Memory B cell (primary cell): Measurements from ENCODE around the gene LTF.
A peak's percentile ranks its signal among the peaks of the same experiment; 100 is the strongest.
"Not testable (repeated sequence)": the region's sequence is repeated elsewhere in the genome, so short reads cannot be mapped to it uniquely, and the experiment has no call there.

Experiments used
- ATAC-seq: fragments of 150-1000 bp; cut with Tn5 transposase; 2 replicates; pipeline ENCODE4 v1.10.0; 2021; ENCODE audit warnings: low read depth, mild to moderate bottlenecking, moderate library complexity
- DNase-seq, 2 donors: peaks; one replicate each; pipeline ENCODE4 v3.0.0; 2022; ENCODE audit warnings: low spot score in 2 of 2
- H3K27ac Mint-ChIP-seq: one replicate; pipeline ENCODE4 v1.8.0; 2022; ENCODE audit warnings: mild to moderate bottlenecking, moderate library complexity, mixed read lengths
- H3K27me3 Mint-ChIP-seq: one replicate; pipeline ENCODE4 v1.8.0; 2022; ENCODE audit warnings: mixed read lengths
- H3K36me3 Mint-ChIP-seq: one replicate; pipeline ENCODE4 v1.8.0; 2022; ENCODE audit warnings: mild to moderate bottlenecking, mixed read lengths
- H3K4me1 Mint-ChIP-seq: one replicate; pipeline ENCODE4 v1.8.0; 2022; ENCODE audit warnings: mixed read lengths
- H3K4me3 Mint-ChIP-seq: one replicate; pipeline ENCODE4 v1.8.0; 2022; ENCODE audit warnings: mild to moderate bottlenecking, moderate library complexity, mixed read lengths
- H3K9me3 Mint-ChIP-seq: one replicate; pipeline ENCODE4 v1.8.0; 2022; ENCODE audit warnings: mixed read lengths

Gene LTF

DNA sequence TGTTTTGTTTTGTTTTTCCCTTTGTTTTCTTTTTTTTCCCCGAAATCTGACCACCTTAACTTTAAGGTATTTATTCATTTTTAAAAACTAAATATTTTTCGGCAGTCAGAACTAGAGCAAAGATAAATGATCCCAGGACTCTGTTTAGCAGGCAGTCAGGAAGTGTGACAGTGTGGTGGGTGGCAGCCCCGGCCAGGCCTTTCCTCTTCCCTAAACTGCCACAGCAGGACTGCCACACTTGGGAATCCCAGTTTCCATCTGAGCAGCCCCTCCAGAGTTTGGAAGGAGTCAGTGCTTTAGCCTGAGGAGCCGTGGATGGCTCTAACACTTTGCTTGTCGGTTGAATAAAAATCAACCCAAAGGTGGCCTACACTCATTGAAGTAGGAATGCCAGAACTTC lies 50.8 kb downstream of the LTF start:
- DNase-seq (no peak), ATAC-seq (no peak)
- no peak overlapping the region for H3K27ac Mint-ChIP-seq
- H3K4me3 Mint-ChIP-seq: no peak overlapping the region
- no peaks in the 10 kb centered on the region for H3K36me3 Mint-ChIP-seq
- peaks cover 2% of the 10 kb centered on the region for H3K27me3 Mint-ChIP-seq
- H3K9me3 Mint-ChIP-seq: no peaks in the 10 kb centered on the region
- H3K4me1 Mint-ChIP-seq: peaks cover 2% of the 10 kb centered on the region

DNA sequence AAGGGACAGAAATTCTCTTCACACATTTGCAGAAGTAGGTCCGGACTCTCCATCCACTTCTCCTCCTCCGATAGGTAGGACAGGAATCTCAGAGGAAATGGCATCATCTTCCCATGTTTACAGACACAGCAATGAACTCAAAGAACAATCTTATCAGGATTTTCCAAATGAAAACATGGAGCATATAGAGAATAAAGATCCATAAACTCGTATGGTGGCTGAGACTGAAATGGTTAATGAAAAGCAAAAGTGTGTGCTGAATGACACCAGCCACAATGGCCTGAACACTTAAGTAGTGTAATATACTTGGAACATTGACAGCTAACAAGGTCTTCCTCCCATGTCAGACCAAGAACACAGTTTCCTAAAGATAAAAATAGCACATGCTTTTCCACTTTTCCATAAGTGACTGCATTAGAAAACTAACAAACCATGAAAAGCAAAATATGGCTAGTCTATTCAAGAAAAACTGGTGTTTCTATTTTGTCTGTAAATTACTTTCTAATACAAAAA lies 51.9 kb downstream of the LTF start:
- Mint-ChIP-seq H3K27me3 (peaks cover 2% of the 10 kb centered on the region), H3K36me3 (peaks cover 3% of the 10 kb centered on the region), H3K9me3 (no peaks in the 10 kb centered on the region), H3K27ac (peak overlapping the region; percentile 2), H3K4me1 (peaks cover 6% of the 10 kb centered on the region), H3K4me3 (no peak overlapping the region)
- ATAC-seq: no peak
- DNase-seq: no peak

DNA sequence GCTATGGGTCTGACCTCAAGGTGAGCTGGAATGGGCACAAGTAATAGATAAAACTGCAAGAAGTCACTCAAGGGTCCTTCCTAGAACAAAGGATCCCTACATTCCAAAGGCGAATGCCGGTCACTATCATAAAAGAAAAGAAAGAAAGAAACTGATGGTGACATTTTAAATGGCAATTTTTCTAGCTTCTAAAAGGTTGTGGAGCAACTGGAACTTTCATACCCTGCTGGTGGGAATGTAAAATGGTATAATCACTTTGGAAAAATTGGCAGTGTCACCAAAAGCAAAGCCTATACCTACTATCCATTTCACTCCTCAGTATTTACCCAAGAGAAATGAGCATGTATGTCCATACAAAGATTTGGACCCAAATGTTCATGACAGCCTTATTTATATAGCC lies 53.4 kb downstream of the LTF start:
- Mint-ChIP-seq H3K27me3 (peaks cover 2% of the 10 kb centered on the region), H3K27ac (no peak overlapping the region), H3K4me3 (no peak overlapping the region), H3K9me3 (no peaks in the 10 kb centered on the region), H3K4me1 (peaks cover 14% of the 10 kb centered on the region), H3K36me3 (peaks cover 3% of the 10 kb centered on the region)
- ATAC-seq: no peak
- DNase-seq: no peak

DNA sequence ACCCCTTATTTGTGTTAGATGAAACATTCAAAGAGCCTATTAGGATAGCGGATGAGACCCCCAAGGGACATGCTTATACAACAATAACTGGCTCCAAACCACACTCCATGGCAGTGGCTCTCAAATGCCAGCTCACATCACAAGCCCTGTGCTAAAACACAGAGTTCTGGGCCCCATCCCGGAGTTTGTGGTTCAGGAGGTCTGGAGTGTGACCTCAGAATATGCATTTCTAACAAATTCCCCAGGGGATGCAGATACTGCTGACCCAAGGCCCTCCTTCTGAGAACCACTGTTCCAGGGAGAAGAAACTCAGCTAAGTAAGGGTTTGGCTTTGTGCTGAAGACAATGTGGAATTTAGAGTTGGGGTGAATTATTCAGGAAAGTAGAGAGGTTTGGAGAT lies 54.0 kb downstream of the LTF start:
- Mint-ChIP-seq H3K9me3 (no peaks in the 10 kb centered on the region), H3K36me3 (peaks cover 3% of the 10 kb centered on the region), H3K27me3 (peaks cover 2% of the 10 kb centered on the region), H3K4me3 (no peak overlapping the region), H3K4me1 (peaks cover 16% of the 10 kb centered on the region), H3K27ac (no peak overlapping the region)
- DNase-seq: no peak
- no peak for ATAC-seq

DNA sequence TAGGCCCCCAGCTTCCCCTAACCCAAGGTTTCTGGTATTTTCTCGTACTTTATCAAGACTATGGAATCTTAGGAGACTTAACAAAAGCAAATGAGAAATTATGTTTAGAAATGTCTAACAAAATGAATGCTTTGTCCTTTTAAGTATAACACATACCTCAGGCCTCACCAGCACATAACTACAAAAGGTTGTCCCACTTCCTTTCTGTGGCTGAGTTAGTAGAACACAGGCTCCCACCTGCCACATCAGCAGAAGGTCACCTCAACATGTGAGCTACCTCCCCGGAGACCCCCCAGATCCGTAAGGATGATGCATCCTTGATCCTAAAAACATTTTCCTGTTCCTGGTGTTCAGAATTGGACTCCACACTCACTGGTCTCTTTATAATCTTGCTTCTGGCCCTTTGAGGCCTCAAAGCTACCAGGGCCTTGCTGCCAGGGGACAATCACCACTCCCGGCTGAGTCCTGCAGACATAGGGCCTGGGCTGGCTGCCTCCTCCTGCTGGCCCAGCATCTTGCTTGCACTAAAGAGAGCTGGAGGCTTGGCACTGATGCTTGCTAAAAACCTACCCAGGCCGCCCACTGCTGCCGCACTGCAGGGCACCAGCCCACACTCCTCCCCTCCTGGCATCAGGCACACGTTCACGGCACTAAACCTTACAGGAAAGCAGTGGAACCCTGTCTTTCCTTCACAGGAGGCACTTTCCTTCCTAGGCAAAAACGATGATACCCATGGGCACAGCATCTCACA lies 54.8 kb downstream of the LTF start:
- Mint-ChIP-seq H3K27ac (no peak overlapping the region), H3K27me3 (peaks cover 2% of the 10 kb centered on the region), H3K4me1 (peaks cover 16% of the 10 kb centered on the region), H3K36me3 (peaks cover 3% of the 10 kb centered on the region), H3K9me3 (no peaks in the 10 kb centered on the region), H3K4me3 (no peak overlapping the region)
- DNase-seq (no peak), ATAC-seq (no peak)

DNA sequence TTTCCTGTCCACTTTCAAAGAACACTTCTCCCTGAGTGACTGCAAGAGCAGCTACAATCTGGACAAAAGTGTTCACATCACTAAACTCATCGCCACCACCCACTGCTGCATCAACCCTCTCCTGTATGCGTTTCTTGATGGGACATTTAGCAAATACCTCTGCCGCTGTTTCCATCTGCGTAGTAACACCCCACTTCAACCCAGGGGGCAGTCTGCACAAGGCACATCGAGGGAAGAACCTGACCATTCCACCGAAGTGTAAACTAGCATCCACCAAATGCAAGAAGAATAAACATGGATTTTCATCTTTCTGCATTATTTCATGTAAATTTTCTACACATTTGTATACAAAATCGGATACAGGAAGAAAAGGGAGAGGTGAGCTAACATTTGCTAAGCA lies 55.9 kb downstream of the LTF start:
- DNase-seq: no peak
- ATAC-seq: no peak
- H3K27ac Mint-ChIP-seq: no peak overlapping the region
- peaks cover 3% of the 10 kb centered on the region for H3K36me3 Mint-ChIP-seq
- H3K9me3 Mint-ChIP-seq: no peaks in the 10 kb centered on the region
- no peak overlapping the region for H3K4me3 Mint-ChIP-seq
- H3K4me1 Mint-ChIP-seq: peaks cover 16% of the 10 kb centered on the region
- H3K27me3 Mint-ChIP-seq: peaks cover 2% of the 10 kb centered on the region

DNA sequence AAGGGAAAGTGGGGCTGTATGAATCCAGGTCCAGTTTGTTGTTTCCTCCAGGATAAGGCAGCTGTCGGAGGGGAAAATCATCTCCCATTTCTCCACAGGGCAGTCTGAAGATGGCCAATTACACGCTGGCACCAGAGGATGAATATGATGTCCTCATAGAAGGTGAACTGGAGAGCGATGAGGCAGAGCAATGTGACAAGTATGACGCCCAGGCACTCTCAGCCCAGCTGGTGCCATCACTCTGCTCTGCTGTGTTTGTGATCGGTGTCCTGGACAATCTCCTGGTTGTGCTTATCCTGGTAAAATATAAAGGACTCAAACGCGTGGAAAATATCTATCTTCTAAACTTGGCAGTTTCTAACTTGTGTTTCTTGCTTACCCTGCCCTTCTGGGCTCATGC lies 56.7 kb downstream of the LTF start:
- DNase-seq (no peak), ATAC-seq (no peak)
- Mint-ChIP-seq H3K4me3 (peak overlapping the region; percentile 57), H3K36me3 (peaks cover 3% of the 10 kb centered on the region), H3K27me3 (peaks cover 2% of the 10 kb centered on the region), H3K27ac (peak overlapping the region; percentile 58), H3K4me1 (peaks cover 16% of the 10 kb centered on the region), H3K9me3 (no peaks in the 10 kb centered on the region)

DNA sequence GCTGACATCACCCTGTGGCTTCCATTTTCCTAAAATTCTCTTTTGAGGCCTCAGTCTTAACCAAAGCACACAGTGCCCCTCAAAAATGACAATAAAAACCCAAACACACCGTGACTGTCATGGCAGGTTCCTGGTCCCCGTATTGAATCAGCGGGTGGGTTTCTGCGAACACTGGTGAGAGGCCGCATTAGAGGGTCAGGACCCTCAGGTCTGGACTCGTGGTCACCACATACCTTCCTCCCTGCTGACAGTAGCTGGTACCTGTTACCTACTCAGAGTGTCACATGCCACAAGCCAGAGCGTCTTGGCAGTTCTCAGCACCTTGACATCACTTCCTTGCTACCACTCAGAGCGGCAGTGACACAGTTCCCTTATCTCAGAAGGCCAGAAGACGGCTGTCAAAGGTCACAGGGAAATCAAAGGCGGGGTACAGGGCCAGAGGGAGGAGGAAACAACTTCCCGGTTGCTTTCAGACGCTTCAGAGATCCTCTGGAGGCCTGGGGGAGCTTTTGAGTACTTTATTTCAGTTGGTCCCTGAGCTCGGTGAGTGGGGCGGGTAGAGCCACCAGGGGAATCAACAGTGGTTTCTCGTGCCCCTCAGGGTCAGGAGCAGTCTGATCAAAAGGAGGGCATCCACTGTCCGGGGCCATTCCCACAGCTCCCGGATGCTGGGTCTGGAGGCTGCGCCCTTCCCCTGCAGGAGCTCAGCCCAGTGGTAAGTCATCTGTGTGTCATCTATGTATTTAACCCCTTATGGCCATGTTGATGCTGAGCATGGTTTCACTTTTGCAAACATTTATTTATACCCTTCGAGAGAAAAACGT lies 57.7 kb downstream of the LTF start, which contains the start of the genes CCR5AS and CCRL2:
CCR5AS (minus strand) TSS at position 279 of the 824 bp plus-strand sequence.
CCRL2 (plus strand) TSS at position 472 of the 824 bp plus-strand sequence. CDS start 821 bp downstream, outside the sequence.
- peaks cover 3% of the 10 kb centered on the region for H3K36me3 Mint-ChIP-seq
- peaks cover 16% of the 10 kb centered on the region for H3K4me1 Mint-ChIP-seq
- peak; percentile 26 to 30 for DNase-seq
- peaks cover 2% of the 10 kb centered on the region for H3K27me3 Mint-ChIP-seq
- H3K9me3 Mint-ChIP-seq: no peaks in the 10 kb centered on the region
- peak within 1 kb of the TSS; percentile 83 for H3K4me3 Mint-ChIP-seq
- peak; percentile 94 for ATAC-seq
- peak within 1 kb of the TSS; percentile 93 for H3K27ac Mint-ChIP-seq

DNA sequence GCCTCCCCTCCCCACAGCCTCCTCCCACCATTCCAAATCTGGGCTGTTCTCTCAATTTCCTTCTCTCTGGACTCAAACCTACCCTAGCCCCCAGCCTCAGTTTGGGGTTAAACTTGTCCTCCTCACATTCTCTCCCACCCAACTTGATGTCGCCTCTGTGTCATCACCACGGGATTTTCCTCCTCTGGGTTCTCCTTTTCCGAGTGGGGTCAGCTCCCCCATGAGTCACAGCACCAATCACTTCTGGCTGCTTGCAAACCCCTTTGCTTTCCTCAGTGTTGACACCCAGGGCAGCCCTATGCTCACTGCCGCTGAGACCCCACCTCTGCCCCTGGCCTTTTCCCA lies 58.3 kb downstream of the LTF start:
- no peak for DNase-seq
- H3K27me3 Mint-ChIP-seq: peaks cover 2% of the 10 kb centered on the region
- peak overlapping the region; percentile 83 for H3K4me3 Mint-ChIP-seq
- peaks cover 3% of the 10 kb centered on the region for H3K36me3 Mint-ChIP-seq
- H3K27ac Mint-ChIP-seq: peak overlapping the region; percentile 93
- no peak for ATAC-seq
- H3K9me3 Mint-ChIP-seq: no peaks in the 10 kb centered on the region
- H3K4me1 Mint-ChIP-seq: peaks cover 16% of the 10 kb centered on the region

DNA sequence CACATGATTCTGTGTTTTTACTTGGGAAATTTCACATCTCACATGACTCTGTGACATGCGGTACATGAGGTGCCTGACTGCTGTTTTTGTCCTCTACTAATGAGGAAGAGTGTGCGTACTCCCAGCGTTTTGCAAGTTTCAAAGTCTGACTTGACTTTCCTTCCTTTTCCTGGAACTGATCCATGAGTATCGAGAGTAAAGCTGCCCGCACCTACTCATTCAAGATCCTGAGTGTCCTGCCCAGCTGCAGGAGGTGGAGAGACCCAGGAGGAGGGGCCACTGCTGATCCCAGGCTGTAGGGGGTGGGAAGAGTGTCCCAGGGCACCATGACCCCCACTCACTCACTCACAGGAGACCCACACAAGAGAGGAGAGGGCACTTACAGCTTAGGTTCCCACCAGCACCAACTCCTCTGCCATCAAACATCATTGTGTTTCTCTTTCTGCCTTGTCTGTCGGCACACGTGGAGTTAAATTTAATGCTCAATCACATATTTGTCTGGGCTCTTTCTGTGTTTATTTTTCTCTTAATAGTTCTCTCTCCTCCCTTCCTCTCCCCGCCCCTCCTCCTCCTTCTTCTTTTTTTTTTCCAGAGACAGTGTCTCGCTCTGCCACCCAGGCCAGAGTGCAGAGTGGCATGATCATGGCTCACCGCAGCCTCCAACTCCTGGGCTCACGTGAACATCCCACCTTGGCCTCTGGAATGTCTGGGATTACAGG lies 59.2 kb downstream of the LTF start:
- H3K27ac Mint-ChIP-seq: no peak overlapping the region
- peaks cover 3% of the 10 kb centered on the region for H3K36me3 Mint-ChIP-seq
- peaks cover 16% of the 10 kb centered on the region for H3K4me1 Mint-ChIP-seq
- ATAC-seq (no peak), DNase-seq (no peak)
- H3K9me3 Mint-ChIP-seq: no peaks in the 10 kb centered on the region
- H3K27me3 Mint-ChIP-seq: no peaks in the 10 kb centered on the region
- H3K4me3 Mint-ChIP-seq: no peak overlapping the region

DNA sequence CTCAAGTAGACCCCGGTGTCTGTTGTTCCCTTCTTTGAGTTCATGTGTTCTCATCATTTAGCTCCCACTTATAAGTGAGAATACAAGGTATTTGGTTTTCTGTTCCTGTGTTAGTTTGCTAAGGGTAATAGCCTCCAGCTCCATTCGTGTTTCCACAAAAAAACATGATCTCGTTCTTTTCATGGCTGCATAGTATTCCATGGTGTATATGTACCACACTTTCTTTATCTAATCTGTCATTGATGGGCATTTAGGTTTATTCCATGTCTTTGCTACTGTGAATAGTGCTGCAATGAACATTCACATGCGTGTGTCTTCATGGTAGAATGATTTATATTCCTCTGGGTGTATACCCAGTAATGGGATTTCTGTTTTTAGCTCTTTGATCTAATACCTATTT lies 61.8 kb downstream of the LTF start:
- not testable (repeated sequence) for H3K27ac Mint-ChIP-seq, H3K4me3 Mint-ChIP-seq, DNase-seq, H3K9me3 Mint-ChIP-seq, H3K27me3 Mint-ChIP-seq, ATAC-seq, H3K36me3 Mint-ChIP-seq
- peaks cover 12% of the 10 kb centered on the region for H3K4me1 Mint-ChIP-seq

DNA sequence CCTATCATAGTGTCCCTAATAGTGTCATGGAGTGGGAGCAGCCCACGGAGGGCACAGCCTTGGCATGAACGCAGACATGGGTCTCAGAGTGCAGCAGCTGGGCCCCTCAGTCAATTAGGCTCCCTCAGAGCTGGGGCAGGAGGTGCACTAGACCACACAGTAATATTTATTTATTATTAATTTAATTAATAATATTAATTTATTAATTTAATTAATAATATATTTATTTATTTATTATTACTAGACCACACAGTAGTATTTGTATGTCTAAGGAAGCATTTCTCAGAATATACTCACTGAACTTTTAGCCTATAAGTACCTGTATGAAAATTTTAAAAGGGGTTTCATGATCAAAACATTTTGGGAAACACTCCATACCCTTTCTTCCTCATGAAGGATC lies 63.1 kb downstream of the LTF start:
- H3K36me3 Mint-ChIP-seq: no peaks in the 10 kb centered on the region
- no peak for ATAC-seq

DNA sequence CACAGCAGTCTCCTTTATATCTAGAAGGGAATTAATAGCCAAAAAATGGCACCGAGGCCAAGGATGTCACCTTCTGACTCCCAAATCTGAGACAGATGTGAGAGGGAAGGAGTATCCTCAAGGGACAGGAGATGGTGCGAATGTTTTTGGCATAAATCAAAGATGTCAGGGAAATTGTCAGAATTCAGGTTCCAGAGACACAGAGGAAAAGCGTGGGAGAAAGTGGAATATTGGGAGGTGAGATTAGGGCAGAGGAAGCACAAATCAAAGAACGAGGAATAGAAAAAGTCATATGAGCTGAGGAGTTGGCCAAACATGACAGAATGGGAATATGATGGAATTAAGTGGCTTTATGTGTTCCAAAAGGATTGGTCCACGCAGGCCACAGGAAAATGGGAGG lies 63.9 kb downstream of the LTF start:
- no peak for DNase-seq
- Mint-ChIP-seq H3K27ac (no peak overlapping the region), H3K27me3 (no peaks in the 10 kb centered on the region), H3K4me1 (peaks cover 11% of the 10 kb centered on the region), H3K9me3 (no peaks in the 10 kb centered on the region), H3K4me3 (no peak overlapping the region), H3K36me3 (no peaks in the 10 kb centered on the region)
- no peak for ATAC-seq

More for the DNA sequence above, 63.1 kb downstream of the LTF start:
- H3K4me3 Mint-ChIP-seq: no peak overlapping the region
- no peak overlapping the region for H3K27ac Mint-ChIP-seq
- no peaks in the 10 kb centered on the region for H3K27me3 Mint-ChIP-seq
- no peak for DNase-seq
- H3K9me3 Mint-ChIP-seq: no peaks in the 10 kb centered on the region
- peaks cover 10% of the 10 kb centered on the region for H3K4me1 Mint-ChIP-seq
